ENCODE results near the gene SH3PXD2A.

Gene SH3PXD2A

GRCh38 chr10:103598654-103599115, 256.7 kb downstream of the SH3PXD2A start (continued):
- 0 out of 2 replicates have a peak, but pooled peaks have one; percentile 21 for TF ChIP-seq TSHZ1 (tag by site-specific recombination; IDR thresholded peaks at IDR 0.05; ENCODE audit: borderline replicate concordance)

GRCh38 chr10:103597003-103597402, 258.4 kb downstream of the SH3PXD2A start:
- Histone ChIP-seq H3K27ac (ENCODE audit: extremely low read depth, low read depth, low read length) (no peak overlapping the region), H3K4me3 (ENCODE audit: low read depth, low read length) (no peak overlapping the region), H3K9me3 (ENCODE audit: control insufficient read depth, insufficient read depth, low read depth, low read length) (no peaks in the 10 kb centered on the region), H3K4me1 (ENCODE audit: control insufficient read depth, insufficient read depth, low read length) (no peaks in the 10 kb centered on the region), H3K36me3 (ENCODE audit: control insufficient read depth in 2 of 2, insufficient read depth in 1 of 2, low read length in 2 of 2) (peaks cover 0 to 12% of the 10 kb centered on the region in 2 experiments; a peak in 1 of 3 replicates)
- ChIA-PET POLR2A (no interaction called here), CTCF (interaction anchor here (0.6 to 2.9 kb wide), 6 partner anchors 13 to 291 kb away, joined by 3 to 14 read pairs (median 6); no protein-coding TSS in a partner anchor)
- no peak for TF ChIP-seq ZNF350 (tag by site-specific recombination; IDR thresholded peaks at IDR 0.05)

GRCh38 chr10:103595933-103596726, 259.2 kb downstream of the SH3PXD2A start:
- TF ChIP-seq ZNF211 (tag by site-specific recombination; IDR thresholded peaks at IDR 0.05; ENCODE audit: low read depth) (no peak), ZSCAN4 (tag by site-specific recombination; IDR thresholded peaks at IDR 0.05) (peak; percentile 31; the same call in 1 of the 2 replicates)

GRCh38 chr10:103593022-103593570, 262.3 kb downstream of the SH3PXD2A start:
- no peak overlapping the region for H3K4me3 ChIP-seq (ENCODE audit: low read depth, low read length)
- POLR2A ChIA-PET = interaction anchor here (0.7 kb wide), 1 partner anchor 41 kb away, joined by 3 read pairs; no protein-coding TSS in a partner anchor
- TF ChIP-seq KLF8 (tag by site-specific recombination; IDR thresholded peaks at IDR 0.05) (no peak), WT1 (tag by site-specific recombination; IDR thresholded peaks at IDR 0.05) (no peak), BCL11B (tag by site-specific recombination; IDR thresholded peaks at IDR 0.05; ENCODE audit: low read depth) (no peak), BCL6B (tag by site-specific recombination; IDR thresholded peaks at IDR 0.05) (no peak), RBAK (tag by site-specific recombination; IDR thresholded peaks at IDR 0.05) (no peak), ZNF174 (tag by site-specific recombination; IDR thresholded peaks at IDR 0.05) (no peak), ZNF175 (tag by site-specific recombination; IDR thresholded peaks at IDR 0.05) (no peak), ZNF23 (tag by site-specific recombination; IDR thresholded peaks at IDR 0.05; ENCODE audit: borderline replicate concordance) (no peak), ZNF626 (tag by site-specific recombination; IDR thresholded peaks at IDR 0.05) (no peak), ZNF624 (tag by site-specific recombination; IDR thresholded peaks at IDR 0.05) (no peak), ZFHX2 (tag by site-specific recombination; conservative IDR thresholded peaks at IDR 0.05) (no peak), ZNF335 (tag by site-specific recombination; conservative IDR thresholded peaks at IDR 0.05) (no peak), KLF1 (tag by site-specific recombination; IDR thresholded peaks at IDR 0.05) (no peak), KLF7 (tag by site-specific recombination; IDR thresholded peaks at IDR 0.05; ENCODE audit: borderline replicate concordance) (no peak), ZBTB44 (tag by site-specific recombination; IDR thresholded peaks at IDR 0.05) (no peak)

More at GRCh38 chr10:103595933-103596726, 259.2 kb downstream of the SH3PXD2A start:
- Histone ChIP-seq H3K9me3 (ENCODE audit: control insufficient read depth, insufficient read depth, low read depth, low read length) (no peaks in the 10 kb centered on the region), H3K27ac (ENCODE audit: extremely low read depth, low read depth, low read length) (no peak overlapping the region), H3K36me3 (ENCODE audit: control insufficient read depth in 2 of 2, insufficient read depth in 1 of 2, low read length in 2 of 2) (peaks cover 0 to 3% of the 10 kb centered on the region in 2 experiments; a peak in 1 of 3 replicates), H3K4me3 (ENCODE audit: low read depth, low read length) (no peak overlapping the region), H3K4me1 (ENCODE audit: control insufficient read depth, insufficient read depth, low read length) (no peaks in the 10 kb centered on the region)
- POLR2A ChIA-PET = no interaction called here
- CTCF ChIA-PET = interaction anchor here (0.5 to 2.9 kb wide), 11 partner anchors 12 to 292 kb away, joined by 3 to 14 read pairs (median 4); no protein-coding TSS in a partner anchor

More at GRCh38 chr10:103593022-103593570, 262.3 kb downstream of the SH3PXD2A start:
- Histone ChIP-seq H3K27ac (ENCODE audit: extremely low read depth, low read depth, low read length) (no peak overlapping the region), H3K36me3 (ENCODE audit: control insufficient read depth in 2 of 2, insufficient read depth in 1 of 2, low read length in 2 of 2) (no peaks in the 10 kb centered on the region), H3K9me3 (ENCODE audit: control insufficient read depth, insufficient read depth, low read depth, low read length) (no peaks in the 10 kb centered on the region), H3K4me1 (ENCODE audit: control insufficient read depth, insufficient read depth, low read length) (no peaks in the 10 kb centered on the region)
- CTCF ChIA-PET = interaction anchor here (0.5 to 2.5 kb wide), 39 partner anchors 10 to 1462 kb away, joined by 3 to 16 read pairs (median 4); partner anchors contain the start of gene GSTO1
